ENCODE measurements around the gene PRDM1.

PRDM1 gene

GRCh38 chr6:106116125-106116832, 30.1 kb downstream of the PRDM1 start:
- peak; percentile 61 for DNase-seq (ENCODE audit: low read depth, low spot score)

- DNase-seq (ENCODE audit: low read depth, low spot score): no peak
Measured at GRCh38 chr6:106117579-106117978, 31.4 kb downstream of the PRDM1 start.

- no peak for DNase-seq (ENCODE audit: low read depth, low spot score)
Measured at GRCh38 chr6:106118835-106119431, 32.8 kb downstream of the PRDM1 start.

- peak; percentile 54 for DNase-seq (ENCODE audit: low read depth, low spot score)
Measured at GRCh38 chr6:106119546-106119945, 33.4 kb downstream of the PRDM1 start.

- no peak for DNase-seq (ENCODE audit: low read depth, low spot score)
Measured at GRCh38 chr6:106120006-106120405, 33.9 kb downstream of the PRDM1 start.

- no peak for DNase-seq (ENCODE audit: low read depth, low spot score)
Measured at GRCh38 chr6:106120406-106120805, 34.3 kb downstream of the PRDM1 start.

GRCh38 chr6:106122306-106122918, 36.3 kb downstream of the PRDM1 start:
- DNase-seq (ENCODE audit: low read depth, low spot score): no peak

- no peak for DNase-seq (ENCODE audit: low read depth, low spot score)
Measured at GRCh38 chr6:106122938-106123656, 37.0 kb downstream of the PRDM1 start.

- DNase-seq (ENCODE audit: low read depth, low spot score): no peak
Measured at GRCh38 chr6:106124015-106124414, 37.9 kb downstream of the PRDM1 start.

GRCh38 chr6:106124437-106125430, 38.6 kb downstream of the PRDM1 start:
- no peak for DNase-seq (ENCODE audit: low read depth, low spot score)

- DNase-seq (ENCODE audit: low read depth, low spot score): no peak
Measured at GRCh38 chr6:106125925-106126435, 39.8 kb downstream of the PRDM1 start.

- DNase-seq (ENCODE audit: low read depth, low spot score): no peak
Measured at GRCh38 chr6:106126482-106126881, 40.3 kb downstream of the PRDM1 start.

GRCh38 chr6:106128981-106129781, 43.0 kb downstream of the PRDM1 start:
- peak; percentile 92 for DNase-seq (ENCODE audit: low read depth, low spot score)

GRCh38 chr6:106132153-106132698, 46.1 kb downstream of the PRDM1 start:
- DNase-seq (ENCODE audit: low read depth, low spot score): no peak

GRCh38 chr6:106133040-106133439, 46.9 kb downstream of the PRDM1 start:
- DNase-seq (ENCODE audit: low read depth, low spot score): no peak

- DNase-seq (ENCODE audit: low read depth, low spot score): no peak
Measured at GRCh38 chr6:106134087-106134770, 48.1 kb downstream of the PRDM1 start.

- peak; percentile 49 for DNase-seq (ENCODE audit: low read depth, low spot score)
Measured at GRCh38 chr6:106134906-106135634, 48.9 kb downstream of the PRDM1 start.

- DNase-seq (ENCODE audit: low read depth, low spot score): no peak
Measured at GRCh38 chr6:106135911-106136571, 49.9 kb downstream of the PRDM1 start.

All from astrocyte of the hippocampus (primary cell).